AG08395 (cell line): Measurements from ENCODE around the gene PCDHB16.
"Not testable (repeated sequence)": the region's sequence is repeated elsewhere in the genome, so short reads cannot be mapped to it uniquely, and the experiment has no call there.

Experiments
- DNase-seq: peaks from one replicate; pipeline ENCODE4 v3.0.0; 2012; ENCODE audit warnings: mixed read lengths, low spot score

The PCDHB16 gene

GRCh38 chr5:141184117-141184855 is 2.1 kb downstream of the PCDHB16 start:
- DNase-seq = not testable (repeated sequence)

DNA sequence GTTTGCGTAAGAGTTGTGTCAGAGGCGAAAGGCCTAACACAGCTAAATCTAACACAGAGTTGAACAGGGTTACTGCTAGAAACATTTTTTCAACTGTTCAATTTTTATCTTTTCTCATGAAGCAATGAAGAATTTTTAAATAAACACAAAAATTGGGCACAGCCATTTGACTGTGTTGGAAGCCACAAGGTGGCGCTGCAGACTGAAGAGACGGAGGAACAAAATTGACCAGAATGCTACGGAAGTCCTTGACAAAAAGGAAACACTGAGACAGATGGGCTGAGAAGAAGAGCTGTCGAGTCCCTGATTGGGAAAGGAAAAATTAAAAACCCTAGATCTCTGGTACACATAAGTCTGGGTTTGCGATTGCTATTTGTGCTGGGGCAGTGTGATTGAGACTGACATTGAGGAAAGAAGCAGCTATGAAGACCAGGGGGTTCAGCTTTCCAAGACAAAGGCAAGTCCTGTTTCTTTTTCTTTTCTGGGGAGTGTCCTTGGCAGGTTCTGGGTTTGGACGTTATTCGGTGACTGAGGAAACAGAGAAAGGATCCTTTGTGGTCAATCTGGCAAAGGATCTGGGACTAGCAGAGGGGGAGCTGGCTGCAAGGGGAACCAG is 4.8 kb downstream of the PCDHB16 start, which contains the start of gene PCDHB9:
TSS of gene PCDHB9 (plus strand) at position 265 of the 616 bp plus-strand sequence. CDS start at position 423, 158 bp downstream.
- DNase-seq = peak; percentile 29

- not testable (repeated sequence) for DNase-seq
Observed at GRCh38 chr5:141188682-141189081, 6.5 kb downstream of the PCDHB16 start.

- not testable (repeated sequence) for DNase-seq
Observed at GRCh38 chr5:141189131-141189530, 6.9 kb downstream of the PCDHB16 start.

DNA sequence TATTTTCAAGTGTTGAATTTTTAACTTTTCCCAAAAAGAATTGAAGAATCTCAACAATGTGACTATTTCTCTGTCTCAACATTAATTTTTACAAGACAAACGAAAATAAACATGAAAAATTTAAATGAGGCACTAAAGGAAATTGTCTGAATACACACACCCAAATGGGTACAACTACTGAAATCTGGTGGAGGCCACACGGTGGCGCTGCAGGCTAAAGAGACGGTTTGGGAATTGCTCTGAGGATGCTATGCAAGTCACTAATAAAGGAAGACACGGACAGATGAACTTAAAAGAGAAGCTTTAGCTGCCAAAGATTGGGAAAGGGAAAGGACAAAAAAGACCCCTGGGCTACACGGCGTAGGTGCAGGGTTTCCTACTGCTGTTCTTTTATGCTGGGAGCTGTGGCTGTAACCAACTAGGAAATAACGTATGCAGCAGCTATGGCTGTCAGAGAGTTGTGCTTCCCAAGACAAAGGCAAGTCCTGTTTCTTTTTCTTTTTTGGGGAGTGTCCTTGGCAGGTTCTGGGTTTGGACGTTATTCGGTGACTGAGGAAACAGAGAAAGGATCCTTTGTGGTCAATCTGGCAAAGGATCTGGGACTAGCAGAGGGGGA is 10.0 kb downstream of the PCDHB16 start, which contains the start of gene PCDHB10:
TSS of gene PCDHB10 (plus strand) at position 244 of the 616 bp plus-strand sequence. CDS start at position 444, 200 bp downstream.
- peak; percentile 20 for DNase-seq

DNA sequence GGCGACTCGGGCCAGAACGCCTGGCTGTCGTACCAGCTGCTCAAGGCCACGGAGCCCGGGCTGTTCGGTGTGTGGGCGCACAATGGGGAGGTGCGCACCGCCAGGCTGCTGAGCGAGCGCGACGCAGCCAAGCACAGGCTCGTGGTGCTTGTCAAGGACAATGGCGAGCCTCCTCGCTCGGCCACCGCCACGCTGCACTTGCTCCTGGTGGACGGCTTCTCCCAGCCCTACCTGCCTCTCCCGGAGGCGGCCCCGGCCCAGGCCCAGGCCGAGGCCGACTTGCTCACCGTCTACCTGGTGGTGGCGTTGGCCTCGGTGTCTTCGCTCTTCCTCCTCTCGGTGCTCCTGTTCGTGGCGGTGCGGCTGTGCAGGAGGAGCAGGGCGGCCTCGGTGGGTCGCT is 12.1 kb downstream of the PCDHB16 start:
- not testable (repeated sequence) for DNase-seq

DNA sequence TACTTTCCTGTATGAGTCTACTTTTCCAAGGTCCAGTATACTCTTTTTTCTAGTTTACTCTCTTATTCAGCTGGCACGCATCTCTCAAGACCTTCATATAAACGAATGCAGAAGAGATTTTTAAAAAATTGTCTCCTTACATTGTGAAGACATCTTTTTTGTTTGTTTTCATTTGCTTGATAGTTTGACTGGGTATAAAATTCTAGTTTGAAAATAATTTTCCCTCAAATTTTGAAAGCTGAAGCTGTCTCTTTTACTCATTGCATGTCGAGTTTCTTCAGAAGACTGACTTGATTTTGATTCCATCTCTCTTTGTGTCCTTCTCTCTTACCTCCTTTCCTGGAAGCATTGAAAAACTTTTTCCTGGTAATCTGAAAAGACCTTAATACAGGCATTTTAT is 14.2 kb downstream of the PCDHB16 start:
- DNase-seq = no peak

GRCh38 chr5:141199359-141200235 is 17.4 kb downstream of the PCDHB16 start, which contains the start of gene PCDHB11:
TSS of gene PCDHB11 (plus strand) at chr5:141199627. CDS start at chr5:141199775, 148 bp downstream.
- DNase-seq = no peak

GRCh38 chr5:141201126-141201525 is 18.9 kb downstream of the PCDHB16 start:
- DNase-seq = not testable (repeated sequence)

DNA sequence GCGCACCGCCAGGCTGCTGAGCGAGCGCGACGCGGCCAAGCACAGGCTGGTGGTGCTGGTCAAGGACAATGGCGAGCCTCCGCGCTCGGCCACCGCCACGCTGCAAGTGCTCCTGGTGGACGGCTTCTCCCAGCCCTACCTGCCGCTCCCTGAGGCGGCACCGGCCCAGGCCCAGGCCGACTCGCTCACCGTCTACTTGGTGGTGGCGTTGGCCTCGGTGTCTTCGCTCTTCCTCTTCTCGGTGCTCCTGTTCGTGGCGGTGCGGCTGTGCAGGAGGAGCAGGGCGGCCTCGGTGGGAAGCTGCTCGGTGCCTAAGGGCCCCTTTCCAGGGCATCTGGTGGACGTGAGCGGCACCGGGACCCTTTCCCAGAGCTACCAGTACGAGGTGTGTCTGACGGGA is 19.5 kb downstream of the PCDHB16 start:
- DNase-seq = not testable (repeated sequence)

DNA sequence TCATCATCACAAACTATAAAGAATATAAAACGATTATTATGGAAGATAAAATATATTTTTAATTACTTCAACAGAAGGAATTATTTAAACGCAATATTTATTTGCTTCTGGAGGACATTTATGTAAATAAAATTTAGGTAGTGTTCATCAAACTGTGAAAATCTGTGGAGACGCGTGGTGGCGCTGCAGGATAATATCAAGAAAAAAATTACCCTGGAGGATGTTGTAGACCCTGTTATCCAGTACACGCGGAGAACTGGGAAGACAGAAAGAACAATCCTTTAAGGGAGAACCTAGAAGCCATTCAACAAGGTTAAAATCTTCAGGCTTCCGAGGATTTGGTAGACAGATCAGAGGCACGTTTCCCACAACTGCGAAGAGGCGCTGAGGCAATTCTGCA is 26.3 kb downstream of the PCDHB16 start, which contains the start of gene PCDHB12:
TSS of gene PCDHB12 (plus strand) at position 242 of the 400 bp plus-strand sequence. CDS start 189 bp downstream, outside the sequence.
- DNase-seq = no peak

GRCh38 chr5:141210281-141210680 is 28.1 kb downstream of the PCDHB16 start:
- DNase-seq = not testable (repeated sequence)

GRCh38 chr5:141210849-141211248 is 28.7 kb downstream of the PCDHB16 start:
- DNase-seq = not testable (repeated sequence)

GRCh38 chr5:141213656-141214339 is 31.6 kb downstream of the PCDHB16 start, which contains the start of gene PCDHB13:
TSS of gene PCDHB13 (plus strand) at chr5:141213919. CDS start at chr5:141214124, 205 bp downstream.
- not testable (repeated sequence) for DNase-seq

GRCh38 chr5:141214583-141214982 is 32.4 kb downstream of the PCDHB16 start:
- not testable (repeated sequence) for DNase-seq

- DNase-seq = not testable (repeated sequence)
Observed at GRCh38 chr5:141215504-141215903, 33.3 kb downstream of the PCDHB16 start.

DNA sequence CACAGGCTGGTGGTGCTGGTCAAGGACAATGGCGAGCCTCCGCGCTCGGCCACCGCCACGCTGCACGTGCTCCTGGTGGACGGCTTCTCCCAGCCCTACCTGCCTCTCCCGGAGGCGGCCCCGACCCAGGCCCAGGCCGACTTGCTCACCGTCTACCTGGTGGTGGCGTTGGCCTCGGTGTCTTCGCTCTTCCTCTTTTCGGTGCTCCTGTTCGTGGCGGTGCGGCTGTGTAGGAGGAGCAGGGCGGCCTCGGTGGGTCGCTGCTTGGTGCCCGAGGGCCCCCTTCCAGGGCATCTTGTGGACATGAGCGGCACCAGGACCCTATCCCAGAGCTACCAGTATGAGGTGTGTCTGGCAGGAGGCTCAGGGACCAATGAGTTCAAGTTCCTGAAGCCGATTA is 33.8 kb downstream of the PCDHB16 start:
- DNase-seq = not testable (repeated sequence)

DNA sequence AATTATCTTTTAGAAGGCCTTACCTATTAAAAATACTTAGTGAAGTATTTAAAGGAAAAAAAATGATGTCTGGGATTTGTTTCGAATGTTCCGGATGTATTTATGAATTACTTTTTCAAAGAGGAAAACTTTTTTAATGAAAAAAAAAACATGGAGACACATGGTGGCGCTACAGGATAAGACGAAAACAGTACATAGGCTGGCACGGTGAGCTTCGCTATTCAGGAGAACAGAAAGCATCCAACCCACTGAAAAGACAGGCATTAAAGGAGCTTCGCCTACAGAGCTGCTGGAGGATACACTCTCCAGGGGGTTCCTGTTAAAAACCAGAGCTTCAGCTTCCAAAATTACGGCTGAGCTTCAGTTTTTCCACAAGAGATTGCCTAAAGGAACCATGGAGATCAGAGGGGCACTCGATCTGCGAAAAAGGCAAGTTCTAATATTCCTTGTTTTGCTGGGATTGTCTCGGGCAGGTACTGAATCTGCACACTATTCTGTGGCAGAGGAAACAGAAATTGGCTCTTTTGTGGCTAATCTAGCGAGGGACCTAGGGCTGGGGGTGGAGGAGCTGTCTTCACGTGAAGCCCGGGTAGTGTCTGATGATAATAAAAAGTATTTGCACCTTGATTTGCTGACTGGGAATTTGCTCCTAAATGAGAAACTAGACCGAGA is 41.1 kb downstream of the PCDHB16 start, which contains the start of gene PCDHB14:
TSS of gene PCDHB14 (plus strand) at position 232 of the 672 bp plus-strand sequence. CDS start at position 395, 163 bp downstream.
- peak; percentile 24 for DNase-seq

DNA sequence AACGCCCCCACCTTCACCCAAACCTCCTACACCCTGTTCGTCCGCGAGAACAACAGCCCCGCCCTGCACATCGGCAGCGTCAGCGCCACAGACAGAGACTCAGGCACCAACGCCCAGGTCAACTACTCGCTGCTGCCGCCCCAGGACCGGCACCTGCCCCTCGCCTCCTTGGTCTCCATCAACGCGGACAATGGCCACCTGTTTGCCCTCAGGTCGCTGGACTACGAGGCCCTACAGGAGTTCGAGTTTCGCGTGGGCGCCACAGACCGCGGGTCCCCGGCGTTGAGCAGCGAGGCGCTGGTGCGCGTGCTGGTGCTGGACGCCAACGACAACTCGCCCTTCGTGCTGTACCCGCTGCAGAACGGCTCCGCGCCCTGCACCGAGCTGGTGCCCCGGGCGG is 42.7 kb downstream of the PCDHB16 start:
- not testable (repeated sequence) for DNase-seq

- DNase-seq = not testable (repeated sequence)
Observed at GRCh38 chr5:141225421-141225820, 43.2 kb downstream of the PCDHB16 start.
